B cell (primary cell): ENCODE measurements around the gene SPRY4.

Experiments
- EZH2 ChIP-seq: IDR thresholded peaks from 2 replicates; pipeline ENCODE4 v1.6.1; 2012; ENCODE audit warnings: borderline replicate concordance, low read depth, mild to moderate bottlenecking, moderate library complexity, low read length; ENCODE audit not compliant: insufficient read depth, poor library complexity, severe bottlenecking
- TF ChIP-seq, protein P1 (sequence below): fragments of 200-600 bp; IDR thresholded peaks from one replicate; pipeline ENCODE4 v1.8.0; 2022; ENCODE audit warnings: antibody characterized with exemption, mild to moderate bottlenecking

DNA sequence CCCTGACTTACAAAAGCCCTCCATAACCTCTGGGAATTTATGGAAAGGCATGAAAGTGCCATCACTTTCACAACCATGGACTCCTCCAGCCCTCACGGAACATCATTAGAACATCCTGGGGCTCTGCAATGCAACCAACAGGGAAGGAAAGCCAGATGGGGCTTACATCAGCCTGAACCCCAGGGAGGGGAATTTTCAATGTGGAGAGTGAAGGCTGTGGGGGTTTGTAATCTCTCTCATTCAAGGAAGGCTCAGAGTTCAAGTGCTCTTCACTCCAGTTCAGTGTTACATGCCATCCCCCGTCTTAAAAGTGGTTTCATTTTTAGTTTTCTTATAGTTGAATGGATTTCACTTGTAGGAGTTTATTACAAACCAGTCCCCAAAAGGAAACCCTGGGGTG lies 5.7 kb downstream of the SPRY4 start:
- TF ChIP-seq, protein P1, sequence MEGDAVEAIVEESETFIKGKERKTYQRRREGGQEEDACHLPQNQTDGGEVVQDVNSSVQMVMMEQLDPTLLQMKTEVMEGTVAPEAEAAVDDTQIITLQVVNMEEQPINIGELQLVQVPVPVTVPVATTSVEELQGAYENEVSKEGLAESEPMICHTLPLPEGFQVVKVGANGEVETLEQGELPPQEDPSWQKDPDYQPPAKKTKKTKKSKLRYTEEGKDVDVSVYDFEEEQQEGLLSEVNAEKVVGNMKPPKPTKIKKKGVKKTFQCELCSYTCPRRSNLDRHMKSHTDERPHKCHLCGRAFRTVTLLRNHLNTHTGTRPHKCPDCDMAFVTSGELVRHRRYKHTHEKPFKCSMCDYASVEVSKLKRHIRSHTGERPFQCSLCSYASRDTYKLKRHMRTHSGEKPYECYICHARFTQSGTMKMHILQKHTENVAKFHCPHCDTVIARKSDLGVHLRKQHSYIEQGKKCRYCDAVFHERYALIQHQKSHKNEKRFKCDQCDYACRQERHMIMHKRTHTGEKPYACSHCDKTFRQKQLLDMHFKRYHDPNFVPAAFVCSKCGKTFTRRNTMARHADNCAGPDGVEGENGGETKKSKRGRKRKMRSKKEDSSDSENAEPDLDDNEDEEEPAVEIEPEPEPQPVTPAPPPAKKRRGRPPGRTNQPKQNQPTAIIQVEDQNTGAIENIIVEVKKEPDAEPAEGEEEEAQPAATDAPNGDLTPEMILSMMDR, result no peak
- no peak for TF ChIP-seq EZH2
